ENCODE measurements around the gene CAP2.

The CAP2 gene

GRCh38 chr6:17392978-17393891, at the start of gene CAP2:
Gene CAP2 (plus strand): TSS chr6:17393595. CDS start chr6:17421556, 27,961 bp downstream.
- no peak for DNase-seq

- DNase-seq: no peak
Observed at GRCh38 chr6:17347012-17347411, 46.4 kb upstream of the CAP2 start.

- no peak for DNase-seq
Observed at GRCh38 chr6:17349427-17349826, 44.0 kb upstream of the CAP2 start.

GRCh38 chr6:17352302-17352701, 41.1 kb upstream of the CAP2 start:
- no peak for DNase-seq

- DNase-seq: no peak
Observed at GRCh38 chr6:17353440-17354175, 39.8 kb upstream of the CAP2 start.

GRCh38 chr6:17354700-17355403, 38.5 kb upstream of the CAP2 start:
- no peak for DNase-seq

GRCh38 chr6:17355404-17355774, 38.0 kb upstream of the CAP2 start:
- DNase-seq: no peak

GRCh38 chr6:17358515-17358914, 34.9 kb upstream of the CAP2 start:
- no peak for DNase-seq

GRCh38 chr6:17360564-17360963, 32.8 kb upstream of the CAP2 start:
- DNase-seq: no peak

GRCh38 chr6:17361013-17361412, 32.4 kb upstream of the CAP2 start:
- DNase-seq: no peak

- DNase-seq: no peak
Observed at GRCh38 chr6:17365961-17366360, 27.4 kb upstream of the CAP2 start.

GRCh38 chr6:17367868-17368267, 25.5 kb upstream of the CAP2 start:
- DNase-seq: no peak

- no peak for DNase-seq
Observed at GRCh38 chr6:17381424-17382147, 11.8 kb upstream of the CAP2 start.

GRCh38 chr6:17385660-17386059, 7.7 kb upstream of the CAP2 start:
- no peak for DNase-seq

GRCh38 chr6:17388365-17388764, 5.0 kb upstream of the CAP2 start:
- no peak for DNase-seq

- no peak for DNase-seq
Observed at GRCh38 chr6:17389274-17389847, 4.0 kb upstream of the CAP2 start.

- no peak for DNase-seq
Observed at GRCh38 chr6:17390276-17390675, 3.1 kb upstream of the CAP2 start.

- DNase-seq: no peak
Observed at GRCh38 chr6:17391976-17392375, 1.4 kb upstream of the CAP2 start.

- no peak for DNase-seq
Observed at GRCh38 chr6:17393892-17394631, 667 bp downstream of the CAP2 start.

GRCh38 chr6:17395112-17395511, 1.7 kb downstream of the CAP2 start:
- DNase-seq: no peak

GRCh38 chr6:17396256-17396655, 2.9 kb downstream of the CAP2 start:
- DNase-seq: no peak

- no peak for DNase-seq
Observed at GRCh38 chr6:17397764-17398194, 4.4 kb downstream of the CAP2 start.

All from NK-92 treated with Interleukin-12 subunit alpha and Interleukin-12 subunit beta, amount 100 ng/mL, for 24 hours (cell line).